Spleen (tissue), 7 donors: ENCODE data around the gene CHRNG.

ENCODE experiments used
- CTCF ChIP-seq, 11 experiments: fragments of 200-600 bp in 7 of 11; fragments of 450-650 bp in 4 of 11; sonication (generic) in 4 of 11; IDR thresholded peaks in 8 of 11; conservative IDR thresholded peaks in 3 of 11; 1 replicate in 7 of 11; 2 replicates in 4 of 11; pipeline versions ENCODE4 v1.4.0 to v1.8.0; 2016 to 2021; ENCODE audit warnings: antibody characterized with exemption in 11 of 11, inconsistent platforms in 4 of 11, mild to moderate bottlenecking in 1 of 11
- POLR2A ChIP-seq, 3 donors: fragments of 450-650 bp; IDR thresholded peaks; one replicate each; pipeline ENCODE4 v1.5.1; 2017; ENCODE audit warnings: antibody characterized with exemption in 3 of 3, mild to moderate bottlenecking in 1 of 3
- POLR2AphosphoS5 ChIP-seq, 3 donors: sonication (generic); formaldehyde crosslinking; IDR thresholded peaks; one replicate each; pipeline ENCODE4 v1.5.1; 2017; ENCODE audit warnings: antibody characterized with exemption in 3 of 3
- donor health status: DM: no; HTN: no; CAD: no; lungs with moderate emphysema.
- donor health status: DM: no; HTN: no; CAD: no.
- donor health status: DM: no; HTN: no; CAD: no.

- peak in 1 of 11 experiments; percentile 9 for TF ChIP-seq CTCF (IDR thresholded peaks at IDR 0.05 in 8 of 11, conservative IDR thresholded peaks at IDR 0.05 in 3 of 11)
- no peak for TF ChIP-seq POLR2A (IDR thresholded peaks at IDR 0.05)
- no peak for TF ChIP-seq POLR2AphosphoS5 (IDR thresholded peaks at IDR 0.05)
Observed at GRCh38 chr2:232562515-232563151, 23.1 kb downstream of the CHRNG start.
